Suppressor macrophage treated with lipopolysaccharide for 1 hour (primary cell): ENCODE results near the gene KCNK13.
"Not testable (repeated sequence)": the region's sequence is repeated elsewhere in the genome, so short reads cannot be mapped to it uniquely, and the experiment has no call there.

Experiments used
- DNase-seq, 3 donors: peaks; one replicate each; pipeline ENCODE4 v3.0.0-alpha.2; 2020 to 2022

The KCNK13 gene

GRCh38 chr14:90194706-90195105 lies 132.9 kb downstream of the KCNK13 start:
- DNase-seq = peak in 1 of 3 donors; percentile 20

GRCh38 chr14:90198541-90199060 lies 136.8 kb downstream of the KCNK13 start:
- DNase-seq = peak in 2 of 3 donors; percentile 20

GRCh38 chr14:90200546-90200945 lies 138.8 kb downstream of the KCNK13 start:
- DNase-seq = not testable (repeated sequence)

- no peak for DNase-seq
Measured at GRCh38 chr14:90201344-90201743, 139.6 kb downstream of the KCNK13 start.

- DNase-seq = no peak
Measured at GRCh38 chr14:90204516-90204915, 142.7 kb downstream of the KCNK13 start.

- DNase-seq = no peak
Measured at GRCh38 chr14:90213099-90213748, 151.4 kb downstream of the KCNK13 start.

- no peak for DNase-seq
Measured at GRCh38 chr14:90228478-90228877, 166.7 kb downstream of the KCNK13 start.

- DNase-seq = not testable (repeated sequence)
Measured at GRCh38 chr14:90229942-90230341, 168.1 kb downstream of the KCNK13 start.
